H1 (cell line): ENCODE data around the gene SLC16A11. TPM values are rescaled to one million over a fixed set of nuclear protein-coding genes. Genes with fewer than 3 reads are reported as not detected.

Source experiments
- CTCF ChIA-PET: fragments of 300-600 bp; sonication (Branson Sonifier 250); formaldehyde crosslinking; loops from one replicate; lab custom pipeline; 2021; ENCODE audit not compliant: partially characterized antibody; lab: Charles Lee
- POLR2A ChIA-PET: fragments of 300-600 bp; sonication (Branson Sonifier 250); formaldehyde crosslinking; loops from one replicate; lab custom pipeline; 2021; ENCODE audit warnings: inconsistent platforms; ENCODE audit not compliant: partially characterized antibody; lab: Charles Lee
- DNase-seq, 2 experiments: peaks; one replicate each; pipeline versions ENCODE4 v3.0.0 to v3.0.0-alpha.2; 2010 to 2022; ENCODE audit warnings: low spot score in 2 of 2, low read depth in 1 of 2, mixed read lengths in 1 of 2
- FAIRE-seq: peaks from 2 replicates; lab custom pipeline; 2011; peaks lifted over from hg19 to GRCh38; lab: Jason Lieb, UNC
- H2AFZ ChIP-seq: 2 replicates; pipeline ENCODE4 v1.8.1; 2012; ENCODE audit warnings: low read length, inconsistent platforms
- H2AK5ac ChIP-seq: 2 replicates; pipeline ENCODE4 v1.6.1; 2013; ENCODE audit warnings: low read depth, low read length
- H2BK120ac ChIP-seq: replicated peaks from 2 replicates; pipeline ENCODE3; 2013; ENCODE audit warnings: low read depth, low read length, inconsistent platforms
- H2BK12ac ChIP-seq: 2 replicates; pipeline ENCODE4 v1.6.1; 2013; ENCODE audit warnings: low read depth, low read length
- H2BK15ac ChIP-seq: 2 replicates; pipeline ENCODE4 v1.6.1; 2013; ENCODE audit warnings: low read length
- H2BK20ac ChIP-seq: 2 replicates; pipeline ENCODE4 v1.6.1; 2013; ENCODE audit warnings: low read length
- H2BK5ac ChIP-seq: 2 replicates; pipeline ENCODE4 v1.6.1; 2013; ENCODE audit warnings: low read depth, low read length
- H3K14ac ChIP-seq: 2 replicates; pipeline ENCODE4 v1.6.1; 2013; ENCODE audit warnings: inconsistent platforms; ENCODE audit not compliant: insufficient read length
- H3K18ac ChIP-seq: 2 replicates; pipeline ENCODE4 v1.6.1; 2013; ENCODE audit warnings: low read length; ENCODE audit errors: extremely low read depth
- H3K23ac ChIP-seq: 2 replicates; pipeline ENCODE4 v1.6.1; 2013; ENCODE audit warnings: inconsistent platforms; ENCODE audit not compliant: insufficient read length
- H3K23me2 ChIP-seq: 2 replicates; pipeline ENCODE4 v1.6.1; 2013; ENCODE audit warnings: low read depth, low read length
- H3K27ac ChIP-seq: 2 replicates; pipeline ENCODE4 v1.6.1; 2011; ENCODE audit warnings: low read depth, low read length, inconsistent platforms
- H3K27me3 ChIP-seq, 4 experiments: replicated peaks in 1 of 4; 1 replicate in 1 of 4; 2 replicates in 3 of 4; pipeline versions ENCODE4 v1.6.1 to v1.8.1; 2011 to 2013; ENCODE audit warnings: low read length in 3 of 4, mild to moderate bottlenecking in 3 of 4, inconsistent platforms in 2 of 4, mixed read lengths in 2 of 4, moderate library complexity in 1 of 4; ENCODE audit not compliant: control insufficient read depth in 3 of 4, insufficient read depth in 3 of 4; ENCODE audit errors: extremely low read depth in 1 of 4
- H3K36me3 ChIP-seq, 4 experiments: 2 replicates each; pipeline versions ENCODE4 v1.6.1 to v1.8.1; 2011 to 2013; ENCODE audit warnings: mild to moderate bottlenecking in 4 of 4, low read length in 3 of 4, moderate library complexity in 2 of 4, control low read depth in 1 of 4, inconsistent platforms in 1 of 4; ENCODE audit not compliant: insufficient read depth in 4 of 4, control insufficient read depth in 2 of 4
- H3K4ac ChIP-seq: replicated peaks from 2 replicates; pipeline ENCODE3; 2013; ENCODE audit warnings: low read length, low read depth, mixed read lengths, inconsistent platforms; ENCODE audit not compliant: insufficient read length
- H3K4me1 ChIP-seq, 4 experiments: replicated peaks in 1 of 4; 1 replicate in 1 of 4; 2 replicates in 3 of 4; pipeline versions ENCODE4 v1.6.1 to v1.8.1; 2011 to 2013; ENCODE audit warnings: low read length in 3 of 4, inconsistent platforms in 2 of 4, mixed read lengths in 1 of 4; ENCODE audit not compliant: insufficient read depth in 4 of 4, control insufficient read depth in 3 of 4
- H3K4me2 ChIP-seq, 2 experiments: 2 replicates each; pipeline versions ENCODE4 v1.6.1 to v1.8.1; 2011 to 2013; ENCODE audit warnings: low read depth in 2 of 2, low read length in 2 of 2, control low read depth in 1 of 2, inconsistent platforms in 1 of 2, mild to moderate bottlenecking in 1 of 2; ENCODE audit not compliant: insufficient read depth in 1 of 2
- H3K4me3 ChIP-seq, 4 experiments: fragments of 200-600, 300-600 bp in 1 of 4; sonication (generic), shearing (Covaris generic), sonication (Bioruptor Twin) in 1 of 4; 2 replicates each; pipeline versions ENCODE4 v1.5.1 to v1.8.1; 2011 to 2016; ENCODE audit warnings: low read length in 4 of 4, low read depth in 3 of 4, control low read depth in 2 of 4, inconsistent platforms in 2 of 4, mild to moderate bottlenecking in 2 of 4, mixed read lengths in 1 of 4, moderate library complexity in 1 of 4; ENCODE audit not compliant: insufficient read depth in 2 of 4; ENCODE audit errors: extremely low read depth in 1 of 4
- H3K56ac ChIP-seq: replicated peaks from 2 replicates; pipeline ENCODE3; 2013; ENCODE audit warnings: low read depth, mild to moderate bottlenecking, mixed read lengths, low read length, inconsistent platforms; ENCODE audit not compliant: insufficient read length
- H3K79me1 ChIP-seq: 2 replicates; pipeline ENCODE4 v1.6.1; 2013; ENCODE audit warnings: low read depth, low read length, control low read depth
- H3K79me2 ChIP-seq, 2 experiments: 2 replicates each; pipeline versions ENCODE4 v1.6.1 to v1.8.1; 2012 to 2013; ENCODE audit warnings: low read length in 2 of 2, mild to moderate bottlenecking in 2 of 2, inconsistent platforms in 1 of 2; ENCODE audit not compliant: insufficient read depth in 2 of 2, control insufficient read depth in 1 of 2
- H3K9ac ChIP-seq, 4 experiments: replicated peaks in 1 of 4; 1 replicate in 1 of 4; 2 replicates in 3 of 4; pipeline versions ENCODE4 v1.6.1 to v1.8.1; 2011 to 2013; ENCODE audit warnings: low read depth in 3 of 4, low read length in 3 of 4, control low read depth in 2 of 4, mild to moderate bottlenecking in 2 of 4, moderate library complexity in 2 of 4, inconsistent platforms in 1 of 4; ENCODE audit errors: extremely low read depth in 1 of 4
- H3K9me3 ChIP-seq, 2 experiments: 2 replicates each; pipeline versions ENCODE4 v1.6.1 to v1.8.1; 2012 to 2013; ENCODE audit warnings: mild to moderate bottlenecking in 2 of 2, moderate library complexity in 2 of 2, control low read depth in 1 of 2, inconsistent platforms in 1 of 2, low read depth in 1 of 2, low read length in 1 of 2, mixed read lengths in 1 of 2; ENCODE audit not compliant: insufficient read depth in 2 of 2
- H4K20me1 ChIP-seq, 2 experiments: replicated peaks in 1 of 2; 2 replicates each; pipeline versions ENCODE3 to v1.8.1; 2011 to 2013; ENCODE audit warnings: inconsistent platforms in 2 of 2, low read length in 2 of 2, mild to moderate bottlenecking in 1 of 2; ENCODE audit not compliant: insufficient read depth in 2 of 2, control insufficient read depth in 1 of 2
- H4K5ac ChIP-seq: 2 replicates; pipeline ENCODE4 v1.6.1; 2013; ENCODE audit warnings: low read length, low read depth, mixed read lengths, inconsistent platforms; ENCODE audit not compliant: insufficient read length
- H4K8ac ChIP-seq: 2 replicates; pipeline ENCODE4 v1.8.0; 2013; ENCODE audit warnings: mild to moderate bottlenecking, moderate library complexity, low read length, inconsistent platforms; ENCODE audit not compliant: insufficient read depth; ENCODE audit errors: extremely low read depth
- H4K91ac ChIP-seq: replicated peaks from 2 replicates; pipeline ENCODE3; 2013; ENCODE audit warnings: low read length, mixed read lengths, inconsistent platforms; ENCODE audit not compliant: insufficient read length
- EGR1 ChIP-seq: IDR thresholded peaks from 2 replicates; pipeline ENCODE4 v1.6.1; 2011; ENCODE audit warnings: low read depth, low read length, borderline replicate concordance
- SAP30 ChIP-seq: fragments of 300-600 bp; sonication (generic); IDR thresholded peaks from 2 replicates; pipeline ENCODE4 v1.7.1; 2012; ENCODE audit warnings: low read length, moderate library complexity, mild to moderate bottlenecking, inconsistent platforms; ENCODE audit not compliant: insufficient read depth, insufficient replicate concordance
- WGBS, 2 experiments: shearing (Covaris generic) in 1 of 2; methylation state at CpG; one replicate each; pipeline versions ENCODE4 v1.1.6 to v1.1.7; 2013 to 2015; ENCODE audit warnings: low lambda C conversion rate in 2 of 2, mixed read lengths in 2 of 2, inconsistent platforms in 1 of 2, low coverage in 1 of 2, missing lambda C conversion rate in 1 of 2; ENCODE audit not compliant: insufficient replicate concordance in 2 of 2, insufficient coverage in 1 of 2, insufficient read length in 1 of 2; ENCODE audit errors: extremely low coverage in 1 of 2, missing lambda C conversion rate in 1 of 2; 5-methylcytosine and 5-hydroxymethylcytosine counted together
- polyA plus RNA-seq, 7 experiments: library from polyadenylated mRNA; depleted of rRNA in 3 of 7; stranded (reverse) in 5 of 7; unstranded in 2 of 7; fragments of >200 nt in 5 of 7; fragments of 200-250 nt in 2 of 7; gene quantifications; 1 replicate in 5 of 7; 2 replicates in 1 of 7; 4 replicates in 1 of 7; pipeline versions ENCODE4 v1.2.1 to v1.2.3, GENCODE V29; 2011 to 2013; ENCODE audit warnings: missing spikeins in 2 of 7, mixed read lengths in 2 of 7
- total RNA-seq: library from RNA; stranded (reverse); fragmentation: NEBNext Ultra II Directional; extraction: Animal tissue kit (Norgen Biotek cat#: 25700); gene quantifications from 2 replicates; pipeline ENCODE4 v1.2.1, GENCODE V29; 2021

Gene SLC16A11
- total and polyA plus RNA-seq, 2 of the 8 experiments (the other 6 are each of a cell fraction or from before 2014, with no cell fraction given), result 0.35 to 0.39 TPM

GRCh38 chr17:7041607-7042500 lies 2.0 kb downstream of the SLC16A11 start:
- FAIRE-seq, result no peak
- no peak overlapping the region for H2AFZ ChIP-seq
- no peak overlapping the region for H2AK5ac ChIP-seq
- H4K8ac ChIP-seq, result peak overlapping the region; percentile 87
- H3K79me1 ChIP-seq, result no peaks in the 10 kb centered on the region
- ChIA-PET CTCF (interaction anchor here (0.8 to 7.1 kb wide), 9 partner anchors 10 to 172 kb away, joined by 3 to 60 read pairs (median 3); no protein-coding TSS in a partner anchor), POLR2A (interaction anchor here (0.9 to 1.5 kb wide), 7 partner anchors 17 to 135 kb away, joined by 3 to 6 read pairs (median 4); no protein-coding TSS in a partner anchor)
- peak overlapping the region; percentile 93 to 94 for H3K4me2 ChIP-seq
- no peak overlapping the region for H3K18ac ChIP-seq
- no peak overlapping the region for H3K27ac ChIP-seq
- H3K27me3 ChIP-seq, result peaks cover 3 to 33% (median 32%) of the 10 kb centered on the region in 4 experiments
- H3K23me2 ChIP-seq, result peaks cover 32% of the 10 kb centered on the region; the same call in 1 of the 2 replicates
- no peak overlapping the region for H4K5ac ChIP-seq
- peaks cover 0 to 9% of the 10 kb centered on the region in 2 experiments for H4K20me1 ChIP-seq
- no peak overlapping the region for H2BK5ac ChIP-seq
- H3K36me3 ChIP-seq, result no peaks in the 10 kb centered on the region
- no peak overlapping the region for H2BK20ac ChIP-seq
- 17% methylated on average over 35 of the region's 43 CpGs; no CpG with 5 or more reads in 1 of the 2 experiments for WGBS, 2 experiments
- no peak overlapping the region for H3K14ac ChIP-seq
- no peak overlapping the region for H3K9ac ChIP-seq
- peaks cover 0 to 18% (median 17%) of the 10 kb centered on the region in 4 experiments; a peak in 6 of 7 replicates for H3K4me1 ChIP-seq
- peak in 1 of 2 experiments; percentile 54 for DNase-seq
- no peak overlapping the region for H4K91ac ChIP-seq
- no peak overlapping the region for H3K4ac ChIP-seq
- no peak overlapping the region for H2BK120ac ChIP-seq
- peak overlapping the region; percentile 25 to 66 (median 38); a peak in 6 of 8 replicates for H3K4me3 ChIP-seq
- no peak overlapping the region for H3K23ac ChIP-seq
- no peak for TF ChIP-seq EGR1
- no peak for TF ChIP-seq SAP30
- H3K56ac ChIP-seq, result no peak overlapping the region
- H2BK12ac ChIP-seq, result no peak overlapping the region
- H3K9me3 ChIP-seq, result no peaks in the 10 kb centered on the region
- no peak overlapping the region for H2BK15ac ChIP-seq
- H3K79me2 ChIP-seq, result no peaks in the 10 kb centered on the region
